ENCODE results near the gene RPL11.
"Not testable (repeated sequence)": the region's sequence is repeated elsewhere in the genome, so short reads cannot be mapped to it uniquely, and the experiment has no call there.

RPL11 gene

GRCh38 chr1:23732363-23733224 is 41.0 kb downstream of the RPL11 start:
- no peak for DNase-seq (ENCODE audit: low read depth)

GRCh38 chr1:23733281-23733680 is 41.7 kb downstream of the RPL11 start:
- not testable (repeated sequence) for DNase-seq (ENCODE audit: low read depth)

DNA sequence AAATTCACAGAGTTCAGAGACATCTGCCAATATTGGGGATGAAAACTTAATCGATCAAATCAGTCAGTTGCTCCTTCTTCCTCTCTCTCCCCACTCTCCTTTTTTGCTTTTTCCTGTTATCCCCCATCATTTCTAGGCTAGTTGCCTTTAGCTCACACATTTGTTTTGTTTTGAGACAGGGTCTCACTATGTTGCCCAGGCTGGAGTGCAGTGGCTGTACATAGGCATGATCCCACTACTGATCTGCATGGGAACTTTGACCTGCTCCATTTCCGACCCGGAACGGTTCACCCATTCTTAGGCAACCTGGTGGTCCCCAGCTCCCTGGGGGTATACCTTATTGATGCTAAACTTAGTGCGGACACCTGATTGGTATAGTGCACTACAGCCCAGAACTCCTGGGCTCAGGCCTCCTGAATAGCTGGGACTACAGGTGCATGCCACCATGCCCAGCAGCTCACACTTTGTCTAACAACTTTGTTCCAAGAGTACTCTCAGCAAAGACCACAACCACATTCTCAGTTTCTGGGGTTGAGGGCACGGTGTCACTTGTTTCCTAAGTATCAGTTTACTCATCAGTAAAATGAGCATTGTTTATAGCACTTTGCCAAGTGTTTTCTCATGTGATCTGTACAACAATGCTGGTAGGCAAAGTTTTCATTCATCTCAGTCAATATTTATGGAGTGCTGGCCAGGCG is 45.0 kb downstream of the RPL11 start:
- no peak for DNase-seq (ENCODE audit: low read depth)

DNA sequence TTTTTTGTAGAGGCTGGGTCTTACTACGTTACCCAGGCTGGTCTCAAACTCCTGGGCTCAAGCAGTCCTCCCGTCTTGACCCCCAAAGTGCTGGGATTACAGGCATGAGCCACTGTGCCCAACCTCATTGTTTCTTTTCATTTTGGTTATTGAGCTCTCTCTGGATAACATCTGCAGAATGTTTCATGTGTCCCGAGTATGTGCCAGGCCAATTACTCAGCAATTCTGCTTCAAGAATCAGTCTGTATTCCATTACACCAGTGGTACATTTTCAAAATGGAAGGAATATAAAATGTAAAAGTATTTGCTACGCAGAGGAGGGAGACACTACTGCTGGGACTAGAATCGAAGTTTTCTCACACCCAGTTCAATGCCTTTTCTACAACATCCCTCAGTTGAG is 50.0 kb downstream of the RPL11 start:
- no peak for DNase-seq (ENCODE audit: low read depth)

DNA sequence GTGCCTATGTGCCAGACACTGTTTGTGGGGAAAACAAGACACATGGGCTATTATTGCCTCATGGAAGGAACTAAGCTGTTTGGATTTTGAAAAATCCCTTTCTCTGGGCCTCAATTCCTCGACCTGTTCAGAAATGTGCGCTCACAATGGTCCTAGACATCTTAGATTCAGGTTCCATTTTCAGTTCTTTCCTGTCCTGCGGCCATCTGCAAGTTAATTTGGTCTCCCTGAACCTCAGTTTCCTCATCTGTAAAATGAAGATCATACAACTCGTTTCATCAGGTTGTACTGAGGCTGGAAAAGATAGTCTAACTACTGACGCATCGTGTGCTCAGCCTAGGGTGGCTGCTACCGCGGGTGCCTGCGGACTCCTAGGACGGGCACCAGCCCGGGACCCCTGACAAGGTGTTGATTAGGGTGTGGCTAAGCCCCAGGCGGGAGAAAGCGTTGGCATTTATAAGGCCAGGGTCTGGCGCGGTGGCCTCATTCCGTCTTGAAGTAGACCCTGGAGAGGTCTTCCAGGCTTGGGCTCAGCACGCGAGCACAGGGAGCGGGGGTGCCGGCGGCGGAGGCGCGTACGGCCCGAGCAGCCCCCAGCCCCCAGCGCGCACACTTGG is 51.2 kb downstream of the RPL11 start:
- DNase-seq (ENCODE audit: low read depth), result no peak

DNA sequence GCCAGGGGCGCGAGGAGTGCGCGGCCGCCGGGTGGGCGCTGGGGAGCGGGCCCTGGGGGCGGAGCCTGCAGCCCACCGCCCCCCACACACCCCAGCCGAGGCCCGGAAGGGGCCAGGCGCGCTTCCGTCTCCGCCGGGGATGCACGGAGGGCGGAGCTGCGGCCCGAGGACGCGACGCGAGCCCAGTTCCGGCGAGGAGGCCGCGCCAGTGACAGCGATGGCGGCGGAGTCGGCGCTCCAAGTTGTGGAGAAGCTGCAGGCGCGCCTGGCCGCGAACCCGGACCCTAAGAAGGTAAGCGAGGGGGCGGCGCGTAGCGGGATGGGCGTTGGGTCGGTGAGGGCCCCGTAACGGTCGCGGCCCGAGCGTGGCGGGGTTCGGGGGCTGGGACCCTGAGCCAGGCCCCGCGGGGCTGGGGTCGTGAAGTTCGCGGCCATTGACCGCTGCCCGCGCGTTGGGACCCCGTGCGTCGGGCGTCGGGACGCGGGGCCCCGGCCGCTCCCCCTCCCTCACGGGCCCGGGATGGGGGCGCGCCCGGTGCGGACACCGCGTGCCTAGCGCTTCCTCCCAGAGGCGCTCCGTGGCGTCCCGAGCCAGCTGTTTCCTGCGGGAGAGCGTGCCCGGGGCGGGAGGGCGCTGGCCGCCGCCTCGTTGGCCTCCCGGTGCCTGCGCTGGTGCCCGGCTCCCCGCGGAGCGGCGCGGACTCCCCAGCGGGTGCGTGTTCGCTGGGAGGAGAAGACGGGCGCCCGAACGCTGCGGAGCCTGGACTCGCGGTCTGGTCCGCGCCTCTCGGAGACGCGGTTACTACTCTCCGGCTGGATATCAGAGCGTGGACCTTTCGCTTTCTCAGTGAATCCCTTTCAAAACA is 51.9 kb downstream of the RPL11 start, which contains the start of gene ELOA:
ELOA (plus strand) TSS at position 185 of the 866 bp plus-strand sequence; CDS start at position 218, 33 bp downstream.
- no peak for DNase-seq (ENCODE audit: low read depth)

DNA sequence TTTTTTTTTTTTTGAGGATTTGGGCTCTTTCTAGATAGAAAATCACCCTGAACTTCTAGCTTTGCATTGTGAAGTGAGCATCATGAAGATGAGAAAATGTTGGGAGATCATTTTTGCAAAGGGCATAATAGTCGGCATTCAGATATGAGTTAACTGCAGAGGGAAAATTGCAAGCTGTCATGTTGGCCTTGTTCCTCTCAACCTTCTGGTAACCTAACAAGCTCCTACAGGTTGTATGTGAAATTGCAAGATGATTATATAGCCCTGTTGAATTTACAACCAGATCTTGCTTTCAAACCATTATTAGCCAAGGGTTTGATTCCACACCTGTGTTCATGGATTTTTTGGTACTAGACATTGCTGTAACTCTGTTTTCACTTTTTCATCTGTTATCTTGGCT is 53.9 kb downstream of the RPL11 start:
- no peak for DNase-seq (ENCODE audit: low read depth)
